K562 (cell line): ENCODE measurements around the gene ZMYM1.

ENCODE experiments used
- ARHGAP35 ChIP-seq: fragments of 450-650 bp; IDR thresholded peaks from 2 replicates; pipeline ENCODE4 v1.6.1; 2018; ENCODE audit not compliant: partially characterized antibody
- BHLHE40 ChIP-seq: IDR thresholded peaks from 2 replicates; pipeline ENCODE4 v1.6.1; 2011; ENCODE audit warnings: low read length, improper control_type of control experiment
- CBFA2T3 ChIP-seq: fragments of 450-650 bp; IDR thresholded peaks from 2 replicates; pipeline ENCODE4 v1.6.1; 2017
- CEBPB ChIP-seq: fragments of 450-650 bp; IDR thresholded peaks from 2 replicates; pipeline ENCODE4 v1.6.1; 2016; ENCODE audit warnings: missing genetic modification characterization, missing compliant biosample characterization
- COPS2 ChIP-seq: fragments of 450-650 bp; conservative IDR thresholded peaks from 2 replicates; pipeline ENCODE4 v1.6.1; 2016; ENCODE audit warnings: mild to moderate bottlenecking, moderate library complexity
- POLR2A ChIP-seq: fragments of 450-650 bp; conservative IDR thresholded peaks from 2 replicates; pipeline ENCODE4 v1.6.1; 2016
- POLR2AphosphoS2 ChIP-seq: IDR thresholded peaks from 2 replicates; pipeline ENCODE4 v1.6.1; 2012; ENCODE audit warnings: low read length, improper control_type of control experiment
- POLR2AphosphoS5 ChIP-seq: IDR thresholded peaks from 2 replicates; pipeline ENCODE4 v1.6.1; 2011; ENCODE audit warnings: mild to moderate bottlenecking, low read depth, low read length, moderate library complexity; ENCODE audit not compliant: control insufficient read depth, insufficient read depth
- SRF ChIP-seq, 2 experiments: fragments of 250-450, 450-650 bp in 1 of 2; sonication (Bioruptor Pico) in 1 of 2; sonication (generic) in 1 of 2; formaldehyde crosslinking; IDR thresholded peaks; 2 replicates each; pipeline versions ENCODE4 v1.5.0 to v1.5.1; 2020 to 2022; ENCODE audit warnings: mild to moderate bottlenecking in 1 of 2, missing genetic modification reagents in 1 of 2
- SRSF3 ChIP-seq: fragments of 200-400 bp; formaldehyde crosslinking; IDR thresholded peaks from 2 replicates; pipeline ENCODE4 v1.6.1; 2016; ENCODE audit warnings: mild to moderate bottlenecking, low read length, moderate library complexity; ENCODE audit not compliant: insufficient read depth
- TF ChIP-seq, protein P1 (sequence below), 2 experiments: IDR thresholded peaks; 2 replicates each; pipeline ENCODE4 v1.6.1; 2012; ENCODE audit warnings: improper control_type of control experiment in 2 of 2, low read depth in 2 of 2, low read length in 2 of 2, borderline replicate concordance in 1 of 2
- TF ChIP-seq, protein P2 (sequence below), 3 experiments: IDR thresholded peaks in 2 of 3; conservative IDR thresholded peaks in 1 of 3; 2 replicates each; pipeline ENCODE4 v1.5.1; 2011 to 2012; ENCODE audit warnings: low read length in 3 of 3, mild to moderate bottlenecking in 3 of 3, control low read depth in 2 of 3, improper control_type of control experiment in 1 of 3, inconsistent platforms in 1 of 3, low read depth in 1 of 3, mixed read lengths in 1 of 3, moderate library complexity in 1 of 3; ENCODE audit not compliant: insufficient read depth in 2 of 3

DNA sequence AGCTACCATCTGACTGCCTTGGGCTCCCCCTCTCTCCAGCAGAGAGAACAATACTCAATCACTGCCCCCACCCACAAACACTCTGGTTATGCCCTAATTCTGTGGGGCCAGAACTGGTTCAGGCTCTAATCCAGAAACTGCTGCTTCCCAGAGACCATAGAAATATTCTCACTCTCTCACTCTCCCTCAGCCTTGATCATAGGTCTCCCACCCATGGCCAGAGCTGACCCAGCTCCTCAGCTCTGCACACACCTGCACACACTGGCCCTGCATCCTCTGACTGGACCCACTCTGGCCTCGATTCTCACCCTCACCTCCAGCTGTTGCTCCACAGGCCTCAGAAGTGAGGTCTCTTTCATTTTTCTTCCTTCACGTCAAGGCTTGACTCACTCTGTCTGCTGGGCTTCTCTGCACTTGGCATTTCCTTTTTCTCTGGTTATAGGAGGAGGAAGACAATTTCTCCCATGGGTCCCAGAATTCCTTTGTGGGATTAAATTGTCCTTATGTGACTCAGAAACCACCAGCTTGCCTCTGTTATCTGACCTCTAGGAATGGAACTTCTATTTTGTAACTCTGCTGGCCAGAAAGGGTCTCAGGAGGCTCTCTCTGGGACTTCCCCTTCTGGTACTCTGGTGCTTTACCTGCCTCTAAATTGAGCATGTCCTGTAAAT lies 31.9 kb upstream of the ZMYM1 start:
- TF ChIP-seq SRF (CRISPR knock-in tag; IDR thresholded peaks at IDR 0.05) (no peak), COPS2 (no peak), BHLHE40 (no peak), ARHGAP35 (no peak), CBFA2T3 (no peak), POLR2AphosphoS2 (no peak), POLR2AphosphoS5 (no peak), POLR2A (no peak), SRSF3 (no peak), CEBPB (tag) (no peak)
- TF ChIP-seq, protein P1, sequence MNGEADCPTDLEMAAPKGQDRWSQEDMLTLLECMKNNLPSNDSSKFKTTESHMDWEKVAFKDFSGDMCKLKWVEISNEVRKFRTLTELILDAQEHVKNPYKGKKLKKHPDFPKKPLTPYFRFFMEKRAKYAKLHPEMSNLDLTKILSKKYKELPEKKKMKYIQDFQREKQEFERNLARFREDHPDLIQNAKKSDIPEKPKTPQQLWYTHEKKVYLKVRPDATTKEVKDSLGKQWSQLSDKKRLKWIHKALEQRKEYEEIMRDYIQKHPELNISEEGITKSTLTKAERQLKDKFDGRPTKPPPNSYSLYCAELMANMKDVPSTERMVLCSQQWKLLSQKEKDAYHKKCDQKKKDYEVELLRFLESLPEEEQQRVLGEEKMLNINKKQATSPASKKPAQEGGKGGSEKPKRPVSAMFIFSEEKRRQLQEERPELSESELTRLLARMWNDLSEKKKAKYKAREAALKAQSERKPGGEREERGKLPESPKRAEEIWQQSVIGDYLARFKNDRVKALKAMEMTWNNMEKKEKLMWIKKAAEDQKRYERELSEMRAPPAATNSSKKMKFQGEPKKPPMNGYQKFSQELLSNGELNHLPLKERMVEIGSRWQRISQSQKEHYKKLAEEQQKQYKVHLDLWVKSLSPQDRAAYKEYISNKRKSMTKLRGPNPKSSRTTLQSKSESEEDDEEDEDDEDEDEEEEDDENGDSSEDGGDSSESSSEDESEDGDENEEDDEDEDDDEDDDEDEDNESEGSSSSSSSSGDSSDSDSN (IDR thresholded peaks at IDR 0.05; ENCODE audit: borderline replicate concordance in 1 of 2, low read depth in 2 of 2, low read length in 2 of 2): no peak
- TF ChIP-seq, protein P2, sequence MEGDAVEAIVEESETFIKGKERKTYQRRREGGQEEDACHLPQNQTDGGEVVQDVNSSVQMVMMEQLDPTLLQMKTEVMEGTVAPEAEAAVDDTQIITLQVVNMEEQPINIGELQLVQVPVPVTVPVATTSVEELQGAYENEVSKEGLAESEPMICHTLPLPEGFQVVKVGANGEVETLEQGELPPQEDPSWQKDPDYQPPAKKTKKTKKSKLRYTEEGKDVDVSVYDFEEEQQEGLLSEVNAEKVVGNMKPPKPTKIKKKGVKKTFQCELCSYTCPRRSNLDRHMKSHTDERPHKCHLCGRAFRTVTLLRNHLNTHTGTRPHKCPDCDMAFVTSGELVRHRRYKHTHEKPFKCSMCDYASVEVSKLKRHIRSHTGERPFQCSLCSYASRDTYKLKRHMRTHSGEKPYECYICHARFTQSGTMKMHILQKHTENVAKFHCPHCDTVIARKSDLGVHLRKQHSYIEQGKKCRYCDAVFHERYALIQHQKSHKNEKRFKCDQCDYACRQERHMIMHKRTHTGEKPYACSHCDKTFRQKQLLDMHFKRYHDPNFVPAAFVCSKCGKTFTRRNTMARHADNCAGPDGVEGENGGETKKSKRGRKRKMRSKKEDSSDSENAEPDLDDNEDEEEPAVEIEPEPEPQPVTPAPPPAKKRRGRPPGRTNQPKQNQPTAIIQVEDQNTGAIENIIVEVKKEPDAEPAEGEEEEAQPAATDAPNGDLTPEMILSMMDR (IDR thresholded peaks at IDR 0.05 in 2 of 3, conservative IDR thresholded peaks at IDR 0.05 in 1 of 3; ENCODE audit: insufficient read depth in 2 of 3, low read depth in 1 of 3, low read length in 3 of 3): no peak
